HG02610 (cell line): ENCODE measurements around the gene MINDY2.
"Not testable (repeated sequence)": the region's sequence is repeated elsewhere in the genome, so short reads cannot be mapped to it uniquely, and the experiment has no call there.

Source experiments
- ATAC-seq: cut with Tn5 transposase; IDR thresholded peaks from one replicate; pipeline ENCODE4 v1.9.1; 2021; ENCODE audit warnings: mild to moderate bottlenecking, moderate library complexity; ENCODE audit not compliant: unreplicated experiment

The MINDY2 gene

DNA sequence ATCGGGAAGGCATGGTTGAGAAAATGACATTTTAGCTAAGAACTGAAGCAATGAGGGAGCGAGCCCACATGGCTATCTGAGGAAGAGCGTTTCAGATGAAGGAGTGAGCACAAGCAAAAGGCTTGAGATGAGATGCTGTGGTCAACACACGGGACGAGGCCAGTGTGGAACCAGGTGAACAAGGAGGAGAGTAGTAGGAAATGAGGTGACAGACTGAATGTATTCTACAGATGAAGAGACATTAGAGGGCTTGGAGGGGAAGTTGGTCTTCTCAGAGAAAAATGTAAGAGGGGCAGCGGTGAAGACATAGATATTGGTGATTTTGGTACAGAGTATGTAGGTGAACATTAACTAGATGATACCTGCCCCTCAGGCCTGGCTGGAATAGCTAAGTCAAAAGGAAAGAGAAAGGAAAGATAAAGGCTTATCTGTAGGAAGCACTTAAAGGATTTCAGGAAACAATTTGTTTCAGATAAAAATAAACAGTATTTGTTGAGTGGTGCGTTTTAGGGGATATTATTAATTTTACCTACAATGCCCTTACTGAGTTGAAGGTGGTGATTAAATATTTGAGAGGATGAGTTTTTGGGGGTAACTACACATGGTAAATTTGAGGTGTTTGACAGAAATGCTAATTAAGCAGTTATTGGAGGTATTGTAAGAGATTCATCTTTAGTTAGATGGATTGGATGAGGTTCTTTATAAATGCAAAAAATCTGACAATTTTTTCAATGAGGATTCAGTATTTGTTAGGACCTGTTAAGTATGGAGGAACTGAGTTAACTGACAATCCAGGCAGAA lies 105.4 kb downstream of the MINDY2 start:
- no peak for ATAC-seq

DNA sequence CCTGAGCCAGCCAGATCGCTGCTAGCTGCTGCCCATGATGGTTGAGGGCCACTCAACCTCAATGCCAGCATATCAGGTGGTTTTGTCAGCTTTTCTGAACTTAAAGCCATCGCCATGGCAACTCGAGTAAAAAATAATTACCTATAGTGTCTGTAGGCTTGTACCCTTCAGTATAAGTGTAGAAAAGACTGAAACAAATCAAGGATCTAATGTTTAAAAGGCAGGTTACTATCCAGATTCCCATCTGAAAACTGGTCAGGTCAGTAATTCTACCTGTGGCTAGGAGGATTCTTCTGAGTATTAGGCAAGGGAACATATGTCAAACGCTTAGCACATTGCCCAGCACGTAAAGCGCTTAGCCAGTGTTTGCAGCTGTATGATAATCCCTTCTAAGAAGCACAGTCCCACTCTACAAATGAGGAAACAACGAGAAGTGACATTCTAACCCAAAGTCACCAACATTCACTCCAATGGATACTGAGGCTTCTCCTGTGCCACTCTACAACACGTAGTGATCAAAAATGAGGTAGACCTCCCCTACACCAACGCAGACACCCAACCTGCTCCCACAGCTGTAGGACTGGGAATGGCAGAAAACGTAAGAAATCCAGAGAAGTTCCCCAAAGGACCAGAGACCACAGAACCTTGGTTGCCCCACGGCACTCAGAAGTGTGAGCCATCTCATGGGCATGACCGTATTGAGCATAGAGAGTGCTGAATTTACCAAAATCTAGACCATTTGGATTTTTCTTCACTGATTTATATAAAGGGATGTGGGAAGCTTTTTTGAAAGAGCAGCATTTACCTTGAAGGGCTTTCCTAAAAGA lies 107.1 kb downstream of the MINDY2 start:
- ATAC-seq = no peak

DNA sequence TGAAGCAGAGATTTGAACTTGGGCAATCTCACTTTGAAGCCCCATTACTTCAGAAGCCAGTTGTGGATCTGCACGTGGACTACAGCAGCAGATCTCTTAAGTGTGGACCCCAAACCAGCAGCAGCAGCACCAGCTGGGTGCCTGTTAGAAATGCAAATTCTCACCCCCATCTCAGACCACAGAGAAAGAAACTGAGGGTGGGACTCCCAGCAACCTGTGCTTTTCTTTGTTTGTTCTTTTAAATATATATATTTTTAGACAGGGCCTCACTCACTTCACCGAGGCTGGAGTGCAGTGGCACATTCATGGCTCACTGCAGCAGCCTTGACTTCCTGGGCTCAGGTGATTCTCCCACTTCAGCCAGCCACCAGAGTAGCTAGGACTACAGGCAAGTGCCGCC lies 109.2 kb downstream of the MINDY2 start:
- no peak for ATAC-seq

DNA sequence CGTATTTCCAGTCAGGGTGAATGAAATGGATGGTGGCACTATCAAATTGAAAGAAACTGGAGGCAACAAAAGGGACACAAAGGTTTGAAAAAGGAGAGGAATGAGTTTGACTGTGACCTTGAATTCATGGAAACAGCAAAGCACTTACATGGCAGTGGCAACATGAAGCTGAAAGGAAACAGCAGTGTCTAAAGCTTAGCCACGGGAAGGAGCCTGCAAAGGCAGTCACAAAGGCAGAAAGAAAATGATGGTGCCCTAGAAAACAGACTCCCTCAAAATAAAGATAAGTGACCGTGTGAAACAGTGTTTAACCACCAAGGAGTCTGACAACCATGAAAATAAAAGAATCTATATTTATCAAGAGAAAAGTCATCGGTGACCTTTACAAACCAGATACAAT lies 111.1 kb downstream of the MINDY2 start:
- no peak for ATAC-seq

DNA sequence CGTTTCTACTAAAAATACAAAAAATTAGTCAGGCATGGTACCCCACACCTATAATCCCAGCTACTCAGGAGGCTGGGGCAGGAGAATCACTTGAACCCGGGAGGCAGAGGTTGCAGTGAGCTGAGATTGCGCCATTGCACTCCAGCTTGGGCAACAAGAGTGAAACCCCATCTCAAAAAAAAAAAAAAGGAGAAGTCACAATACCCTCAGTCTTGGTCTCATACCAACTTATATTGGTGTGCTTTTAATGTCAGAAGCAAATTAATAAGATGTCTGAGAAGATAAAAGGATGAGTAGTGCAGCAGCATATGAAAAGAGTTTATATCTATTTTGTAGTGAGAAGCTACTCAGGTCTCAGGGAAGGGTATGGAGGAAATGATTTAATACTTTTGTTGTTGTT lies 112.8 kb downstream of the MINDY2 start:
- not testable (repeated sequence) for ATAC-seq

DNA sequence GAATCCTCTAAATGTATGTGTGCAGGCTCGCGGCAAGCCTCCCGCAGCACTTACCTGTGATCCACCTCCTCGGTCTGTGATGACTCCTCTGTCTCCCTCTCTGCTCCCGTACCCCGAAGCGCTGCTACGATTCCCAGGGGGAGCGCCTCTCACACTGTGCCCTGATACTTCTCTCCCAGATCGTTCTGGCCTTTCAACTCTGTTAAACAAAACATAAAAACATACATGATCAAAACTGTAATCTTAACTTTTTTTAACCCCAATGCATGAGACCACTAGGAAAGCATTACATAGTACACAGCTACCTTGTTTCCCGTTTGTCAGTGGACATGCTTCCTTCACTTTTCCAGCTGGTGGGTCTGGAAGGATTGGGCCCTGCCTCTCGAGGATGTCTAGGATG lies 115.8 kb downstream of the MINDY2 start:
- no peak for ATAC-seq

DNA sequence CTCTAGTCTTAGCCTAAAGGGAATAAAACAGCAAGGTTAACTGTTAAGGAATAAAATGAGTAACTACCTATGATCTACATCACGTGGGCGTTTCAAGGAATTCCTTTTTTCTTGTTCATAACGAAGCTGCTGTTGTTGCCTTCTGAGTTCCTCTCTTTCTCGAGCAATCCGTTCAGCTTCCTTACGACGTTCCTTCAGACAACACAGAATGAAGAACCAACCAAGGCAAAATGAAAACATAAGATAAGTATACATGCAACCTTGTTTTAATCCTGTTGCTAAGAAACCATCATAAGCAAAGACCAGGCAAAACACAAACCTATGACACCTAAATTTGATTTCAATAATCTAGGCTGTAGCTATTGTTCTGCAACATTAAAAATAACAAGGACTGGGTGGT lies 118.3 kb downstream of the MINDY2 start:
- no peak for ATAC-seq

DNA sequence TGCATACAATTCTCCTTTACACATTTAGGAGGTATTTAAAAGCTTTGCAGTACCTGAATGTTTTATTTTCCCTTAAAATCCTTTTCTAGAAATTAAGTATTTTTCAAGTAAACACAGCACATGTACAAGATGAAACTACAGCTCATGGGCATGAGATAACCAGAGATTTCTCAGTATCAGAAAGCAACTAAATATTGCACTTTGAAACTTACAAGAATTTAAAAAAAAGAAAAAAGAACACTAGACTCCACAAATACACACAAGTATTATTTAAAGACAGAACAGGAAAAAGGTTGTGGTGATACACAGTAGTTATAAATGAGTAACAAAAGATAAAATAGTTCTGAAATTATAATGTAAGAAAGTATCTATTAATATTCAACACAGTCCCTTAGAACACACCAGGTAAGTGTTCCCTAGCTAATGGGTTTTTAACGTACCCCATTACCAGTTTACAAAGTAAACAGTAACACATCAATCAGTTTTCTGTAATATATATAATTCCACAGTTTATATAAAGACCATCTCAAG lies 127.1 kb downstream of the MINDY2 start:
- no peak for ATAC-seq

DNA sequence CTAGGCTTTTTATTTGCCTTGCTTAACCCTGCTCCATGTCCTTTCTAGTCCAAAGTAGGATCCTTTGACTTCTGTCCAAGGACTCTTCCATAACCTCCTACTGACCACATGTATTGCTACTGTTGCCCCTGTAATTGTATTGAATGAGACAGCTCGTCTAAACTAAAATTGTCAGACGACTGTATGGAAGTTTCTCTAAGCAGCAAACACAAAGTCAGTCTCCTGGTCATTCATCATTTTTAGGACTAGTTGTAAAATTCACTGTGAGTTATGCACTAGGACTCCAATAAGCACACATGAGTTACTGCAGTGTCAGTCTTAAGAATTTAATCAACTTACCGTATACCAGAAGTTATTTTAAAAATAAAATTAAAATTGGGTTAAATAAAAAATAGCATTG lies 129.5 kb downstream of the MINDY2 start:
- no peak for ATAC-seq

DNA sequence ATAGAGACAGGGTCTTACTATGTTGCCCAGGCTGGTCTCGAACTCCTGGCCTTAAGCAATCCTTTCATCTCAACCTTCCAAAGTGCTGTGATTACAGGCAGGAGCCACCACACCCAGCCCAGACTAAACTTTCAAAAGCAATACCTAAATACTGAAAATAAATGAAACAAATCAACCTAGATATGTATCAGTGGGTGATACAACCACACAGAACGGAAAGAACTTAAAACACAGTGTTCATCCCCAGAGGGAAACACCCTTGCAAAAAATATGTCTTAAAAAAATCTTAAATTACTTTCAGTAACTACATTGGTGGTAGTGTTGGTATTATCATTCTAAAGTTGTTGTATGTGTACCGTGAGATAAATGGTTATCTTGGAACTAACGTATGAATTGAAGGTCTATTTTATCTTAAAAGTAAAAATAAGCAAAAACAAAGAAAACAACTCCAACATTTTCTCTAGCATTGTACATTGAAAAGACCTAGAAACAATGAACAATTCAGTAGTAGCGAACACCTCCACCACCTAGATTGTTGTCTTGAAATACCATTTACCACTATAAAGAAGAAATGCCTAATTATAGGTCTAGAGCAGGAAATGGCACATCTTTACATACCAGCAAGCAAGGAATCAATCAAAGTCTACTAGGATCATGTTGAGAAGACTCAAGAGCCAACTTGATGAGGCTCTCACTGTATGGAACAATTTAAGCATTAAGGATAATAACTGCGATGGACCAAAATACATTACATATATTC lies 137.6 kb downstream of the MINDY2 start:
- no peak for ATAC-seq

DNA sequence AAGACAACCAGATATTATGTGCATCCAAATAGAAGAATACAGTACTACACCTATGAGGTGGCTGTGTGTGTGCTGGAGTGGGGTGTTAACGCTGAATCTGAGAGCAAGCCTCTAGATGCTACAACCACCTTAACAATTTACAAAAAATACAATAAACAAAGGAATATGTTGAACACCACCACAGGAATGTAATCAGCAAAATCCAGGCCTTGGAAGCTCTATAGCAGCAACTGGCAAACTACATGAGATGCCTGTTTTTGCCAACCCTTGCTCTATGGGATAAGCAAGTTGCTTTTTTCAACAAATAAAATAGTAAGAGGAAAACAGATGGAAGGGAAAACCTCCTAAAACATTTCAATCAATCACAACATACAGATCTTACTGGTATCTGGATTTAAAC lies 138.5 kb downstream of the MINDY2 start:
- no peak for ATAC-seq

DNA sequence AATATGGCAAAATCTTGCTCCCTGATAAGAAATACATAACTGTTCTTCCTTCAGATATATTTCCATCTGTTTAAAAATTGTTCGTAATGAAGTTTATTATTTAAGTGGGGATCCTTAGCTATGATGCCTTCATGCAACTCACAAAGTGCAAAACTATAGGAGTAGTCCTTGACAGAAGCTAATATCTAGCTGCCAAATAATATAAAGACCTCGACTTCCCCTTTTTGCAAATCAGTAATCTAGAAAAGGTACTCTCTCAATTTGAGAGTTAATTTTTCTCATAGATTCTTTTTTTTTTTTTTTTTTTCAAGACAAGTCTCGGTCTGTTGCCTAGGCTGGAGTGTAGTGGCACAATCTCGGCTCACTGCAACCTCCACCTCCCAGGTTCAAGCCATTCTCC lies 139.4 kb downstream of the MINDY2 start:
- ATAC-seq = no peak
